Heart left ventricle (tissue), 13 donors: ENCODE measurements around the gene ADGRE1.

Experiments
- CTCF ChIP-seq, 12 donors: fragments of 200-600 bp; sonication (generic) in 4 of 12; IDR thresholded peaks; one replicate each; pipeline versions ENCODE4 v1.5.0 to v1.8.0; 2018 to 2022; ENCODE audit warnings: antibody characterized with exemption in 12 of 12, mild to moderate bottlenecking in 5 of 12
- POLR2A ChIP-seq, 2 donors: fragments of 450-650 bp; IDR thresholded peaks; one replicate each; pipeline ENCODE4 v1.6.1; 2017; ENCODE audit warnings: antibody characterized with exemption in 2 of 2, mild to moderate bottlenecking in 2 of 2, moderate library complexity in 2 of 2
- donor health status: ischemic (EF 13 %, LVEDD 7.1; RV severe dilation, severe dysfunction).
- donor health status: DM: no; HTN: yes; CAD: no.
- donor health status: DM: no; HTN: no; CAD: no.
- donor health status: ischemic (EF 25% LVEDD 6.9; RV normal size, moderate dysfunction).
- donor health status: ischemic (EF 25% LVEDD 5.7; RV mildly dilated, moderate dysfunction).
- donor health status: ischemic (EF 35%, LVEDD 5.7; RV mildly dilated, moderate dysfunction).
- donor health status: nonischemic (EF 11% LVEDD 7.7; RV severe dilation, severe dysfunction).
- donor health status: DM: yes; HTN: yes; CAD: no.
- donor health status: PGD.
- donor health status: ischemic (EF 29% LVEDD 5.4; RV normal size, mild dysfunction).
- donor health status: nonischemic (EF 23%, LVEDD 6.1; RV moderate dilation, normal function).

- no peak for TF ChIP-seq POLR2A (IDR thresholded peaks at IDR 0.05)
- TF ChIP-seq CTCF (IDR thresholded peaks at IDR 0.05) = no peak
These were observed 83.1 kb downstream of the ADGRE1 start for GRCh38 chr19:6970443-6970842.
